ENCODE results near the gene EFR3B. TPM values are rescaled to one million over a fixed set of nuclear protein-coding genes. Genes with fewer than 3 reads are reported as not detected.

Gene EFR3B
- total and polyA plus RNA-seq, 2 of the 13 experiments (the other 11 are each of a cell fraction or from before 2014, with no cell fraction given), result 0.42 TPM

- TF ChIP-seq MXD1 (CRISPR knock-in tag; IDR thresholded peaks at IDR 0.05) (0 out of 2 replicates have a peak, but pooled peaks have one; percentile 32), FOXA3 (CRISPR knock-in tag; IDR thresholded peaks at IDR 0.05) (no peak; the same call in 1 of the 2 replicates), ZNF839 (CRISPR knock-in tag; IDR thresholded peaks at IDR 0.05; ENCODE audit: borderline replicate concordance) (peak; percentile 54; the same call in 1 of the 2 replicates), JUN (CRISPR knock-in tag; IDR thresholded peaks at IDR 0.05) (no peak), ZNF383 (CRISPR knock-in tag; IDR thresholded peaks at IDR 0.05; ENCODE audit: borderline replicate concordance) (no peak), CENPT (CRISPR knock-in tag; IDR thresholded peaks at IDR 0.05; ENCODE audit: low read depth) (no peak), ZNF460 (CRISPR knock-in tag; IDR thresholded peaks at IDR 0.05; ENCODE audit: borderline replicate concordance) (no peak), ZNF432 (CRISPR knock-in tag; IDR thresholded peaks at IDR 0.05; ENCODE audit: borderline replicate concordance) (no peak), ZNF720 (CRISPR knock-in tag; IDR thresholded peaks at IDR 0.05) (no peak), TMF1 (CRISPR knock-in tag; IDR thresholded peaks at IDR 0.05; ENCODE audit: low read depth) (no peak), ZNF841 (CRISPR knock-in tag; IDR thresholded peaks at IDR 0.05; ENCODE audit: borderline replicate concordance) (no peak), ELK4 (CRISPR knock-in tag; IDR thresholded peaks at IDR 0.05; ENCODE audit: borderline replicate concordance) (no peak), ZFP1 (CRISPR knock-in tag; IDR thresholded peaks at IDR 0.05) (no peak), MZF1 (CRISPR knock-in tag; IDR thresholded peaks at IDR 0.05; ENCODE audit: borderline replicate concordance) (no peak), AGO2 (optimal IDR thresholded peaks at IDR 0.05; ENCODE audit: low read depth, low read length) (no peak), MYC (CRISPR knock-in tag; IDR thresholded peaks at IDR 0.05; ENCODE audit: borderline replicate concordance) (peak; percentile 27; the same call in 1 of the 2 replicates), ZNF280B (CRISPR knock-in tag; IDR thresholded peaks at IDR 0.05; ENCODE audit: borderline replicate concordance) (peak; percentile 71; the same call in 1 of the 2 replicates), TEAD2 (CRISPR knock-in tag; IDR thresholded peaks at IDR 0.05) (no peak), ZNF329 (CRISPR knock-in tag; IDR thresholded peaks at IDR 0.05; ENCODE audit: low read depth) (no peak), PCBP1 (IDR thresholded peaks at IDR 0.05; ENCODE audit: borderline replicate concordance, low read depth, low read length) (no peak)
- TF ChIP-seq, protein P1, sequence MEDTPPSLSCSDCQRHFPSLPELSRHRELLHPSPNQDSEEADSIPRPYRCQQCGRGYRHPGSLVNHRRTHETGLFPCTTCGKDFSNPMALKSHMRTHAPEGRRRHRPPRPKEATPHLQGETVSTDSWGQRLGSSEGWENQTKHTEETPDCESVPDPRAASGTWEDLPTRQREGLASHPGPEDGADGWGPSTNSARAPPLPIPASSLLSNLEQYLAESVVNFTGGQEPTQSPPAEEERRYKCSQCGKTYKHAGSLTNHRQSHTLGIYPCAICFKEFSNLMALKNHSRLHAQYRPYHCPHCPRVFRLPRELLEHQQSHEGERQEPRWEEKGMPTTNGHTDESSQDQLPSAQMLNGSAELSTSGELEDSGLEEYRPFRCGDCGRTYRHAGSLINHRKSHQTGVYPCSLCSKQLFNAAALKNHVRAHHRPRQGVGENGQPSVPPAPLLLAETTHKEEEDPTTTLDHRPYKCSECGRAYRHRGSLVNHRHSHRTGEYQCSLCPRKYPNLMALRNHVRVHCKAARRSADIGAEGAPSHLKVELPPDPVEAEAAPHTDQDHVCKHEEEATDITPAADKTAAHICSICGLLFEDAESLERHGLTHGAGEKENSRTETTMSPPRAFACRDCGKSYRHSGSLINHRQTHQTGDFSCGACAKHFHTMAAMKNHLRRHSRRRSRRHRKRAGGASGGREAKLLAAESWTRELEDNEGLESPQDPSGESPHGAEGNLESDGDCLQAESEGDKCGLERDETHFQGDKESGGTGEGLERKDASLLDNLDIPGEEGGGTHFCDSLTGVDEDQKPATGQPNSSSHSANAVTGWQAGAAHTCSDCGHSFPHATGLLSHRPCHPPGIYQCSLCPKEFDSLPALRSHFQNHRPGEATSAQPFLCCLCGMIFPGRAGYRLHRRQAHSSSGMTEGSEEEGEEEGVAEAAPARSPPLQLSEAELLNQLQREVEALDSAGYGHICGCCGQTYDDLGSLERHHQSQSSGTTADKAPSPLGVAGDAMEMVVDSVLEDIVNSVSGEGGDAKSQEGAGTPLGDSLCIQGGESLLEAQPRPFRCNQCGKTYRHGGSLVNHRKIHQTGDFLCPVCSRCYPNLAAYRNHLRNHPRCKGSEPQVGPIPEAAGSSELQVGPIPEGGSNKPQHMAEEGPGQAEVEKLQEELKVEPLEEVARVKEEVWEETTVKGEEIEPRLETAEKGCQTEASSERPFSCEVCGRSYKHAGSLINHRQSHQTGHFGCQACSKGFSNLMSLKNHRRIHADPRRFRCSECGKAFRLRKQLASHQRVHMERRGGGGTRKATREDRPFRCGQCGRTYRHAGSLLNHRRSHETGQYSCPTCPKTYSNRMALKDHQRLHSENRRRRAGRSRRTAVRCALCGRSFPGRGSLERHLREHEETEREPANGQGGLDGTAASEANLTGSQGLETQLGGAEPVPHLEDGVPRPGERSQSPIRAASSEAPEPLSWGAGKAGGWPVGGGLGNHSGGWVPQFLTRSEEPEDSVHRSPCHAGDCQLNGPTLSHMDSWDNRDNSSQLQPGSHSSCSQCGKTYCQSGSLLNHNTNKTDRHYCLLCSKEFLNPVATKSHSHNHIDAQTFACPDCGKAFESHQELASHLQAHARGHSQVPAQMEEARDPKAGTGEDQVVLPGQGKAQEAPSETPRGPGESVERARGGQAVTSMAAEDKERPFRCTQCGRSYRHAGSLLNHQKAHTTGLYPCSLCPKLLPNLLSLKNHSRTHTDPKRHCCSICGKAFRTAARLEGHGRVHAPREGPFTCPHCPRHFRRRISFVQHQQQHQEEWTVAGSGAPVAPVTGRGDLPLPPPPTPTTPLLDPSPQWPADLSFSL (CRISPR knock-in tag; IDR thresholded peaks at IDR 0.05), result 0 out of 2 replicates have a peak, but pooled peaks have one; percentile 27
These were observed 459 bp upstream of the EFR3B start (continued) for GRCh38 chr2:25041307-25041927.
